GM18498 (cell line): ENCODE data around the gene GLUD1.
A peak's percentile ranks its signal among the peaks of the same experiment; 100 is the strongest.
"Not testable (repeated sequence)": the region's sequence is repeated elsewhere in the genome, so short reads cannot be mapped to it uniquely, and the experiment has no call there.

Source experiments
- ATAC-seq: cut with Tn5 transposase; IDR thresholded peaks from one replicate; pipeline ENCODE4 v1.9.1; 2021; ENCODE audit warnings: mild to moderate bottlenecking, moderate library complexity; ENCODE audit not compliant: unreplicated experiment

The GLUD1 gene

DNA sequence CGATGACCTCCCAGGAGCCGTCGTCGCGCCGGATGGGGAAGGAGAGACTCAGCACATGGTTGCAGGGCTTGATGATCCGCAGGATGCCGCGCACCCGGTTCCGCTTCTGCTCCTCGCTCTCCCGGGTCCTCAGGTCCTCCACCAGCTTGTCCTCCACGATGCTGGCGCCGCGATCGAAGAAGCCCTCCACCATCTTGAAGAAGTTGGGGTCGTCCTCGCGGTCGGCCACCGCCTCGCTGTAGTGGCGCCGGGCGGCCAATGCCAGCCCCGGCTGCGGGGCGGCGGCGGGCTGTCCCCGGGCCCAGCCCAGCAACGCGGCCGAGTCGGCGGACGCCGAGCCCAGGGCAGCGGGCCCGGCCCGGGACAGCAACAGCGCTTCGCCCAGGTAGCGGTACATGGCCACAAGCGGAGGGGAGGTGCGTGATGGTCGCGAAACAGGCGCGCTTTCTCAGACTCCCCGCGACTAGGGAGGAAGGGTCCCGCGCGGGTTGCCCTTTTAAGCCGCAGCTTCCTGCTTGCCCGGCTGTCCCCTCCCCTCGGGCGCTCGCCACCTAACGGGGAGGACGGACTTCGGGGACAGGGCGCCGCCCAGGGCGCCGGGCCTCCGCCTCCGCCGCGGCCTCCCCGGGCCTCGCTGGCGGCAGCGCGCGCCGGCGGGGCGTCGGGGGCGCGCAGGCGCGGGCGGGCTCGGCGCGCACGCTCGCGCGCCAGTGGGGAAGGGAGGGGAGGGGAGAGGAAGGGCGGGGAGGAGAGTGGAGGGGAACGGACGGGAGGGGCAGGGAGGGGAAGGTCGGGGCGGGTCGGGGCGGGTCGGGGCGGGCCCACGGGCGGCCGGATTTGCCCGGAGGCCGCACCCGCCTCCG, at the start of gene GLUD1, which contains the start of gene SHLD2:
TSS of gene GLUD1 (minus strand) at position 471 of the 863 bp plus-strand sequence. CDS start at position 397, 74 bp downstream.
TSS of gene SHLD2 (plus strand) at position 834 of the 863 bp plus-strand sequence. CDS start 56,149 bp downstream, outside the sequence.
- peak; percentile 73 for ATAC-seq

DNA sequence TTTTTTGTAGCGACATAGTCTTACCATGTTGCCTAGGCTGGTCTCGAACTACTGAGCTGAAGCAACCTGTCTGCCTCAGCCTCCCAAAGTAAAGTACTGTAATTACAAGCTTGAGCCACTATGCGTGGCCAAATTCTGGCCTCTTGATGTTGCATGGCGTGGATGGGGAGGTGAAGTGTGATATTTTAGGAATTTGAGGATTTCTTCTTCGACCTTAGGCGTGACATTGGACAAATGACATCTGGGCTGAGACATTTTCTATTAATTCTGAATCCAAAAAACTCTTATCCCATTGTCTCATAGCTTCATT, 48.4 kb upstream of the GLUD1 start:
- ATAC-seq: not testable (repeated sequence)

- ATAC-seq: not testable (repeated sequence)
Observed at GRCh38 chr10:87142230-87143108, 47.8 kb upstream of the GLUD1 start.

DNA sequence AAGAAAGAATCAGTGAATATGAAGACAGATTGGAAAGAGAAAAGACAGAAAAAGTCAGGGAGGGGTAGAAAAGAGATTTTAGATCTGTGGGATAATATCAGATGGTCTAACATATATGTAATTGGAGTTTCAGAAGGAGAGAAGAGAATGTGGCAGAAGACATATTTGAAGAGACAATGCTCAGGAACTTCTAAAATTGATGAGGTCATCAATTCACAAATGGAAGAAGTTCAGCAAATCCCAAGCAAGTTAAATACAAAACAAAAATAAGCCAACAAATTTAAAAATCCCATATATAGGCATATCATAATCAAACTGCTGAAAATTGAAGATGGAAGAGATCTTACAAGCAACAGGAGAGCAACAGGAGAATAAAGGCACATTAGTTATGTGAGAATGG, 42.8 kb upstream of the GLUD1 start:
- not testable (repeated sequence) for ATAC-seq

- not testable (repeated sequence) for ATAC-seq
Observed at GRCh38 chr10:87134440-87134839, 39.8 kb upstream of the GLUD1 start.

- not testable (repeated sequence) for ATAC-seq
Observed at GRCh38 chr10:87133936-87134335, 39.3 kb upstream of the GLUD1 start.

GRCh38 chr10:87132176-87132575, 37.5 kb upstream of the GLUD1 start:
- ATAC-seq: not testable (repeated sequence)

GRCh38 chr10:87127607-87128156, 33.0 kb upstream of the GLUD1 start:
- not testable (repeated sequence) for ATAC-seq

GRCh38 chr10:87127048-87127447, 32.4 kb upstream of the GLUD1 start:
- not testable (repeated sequence) for ATAC-seq

- ATAC-seq: not testable (repeated sequence)
Observed at GRCh38 chr10:87123351-87123750, 28.7 kb upstream of the GLUD1 start.

DNA sequence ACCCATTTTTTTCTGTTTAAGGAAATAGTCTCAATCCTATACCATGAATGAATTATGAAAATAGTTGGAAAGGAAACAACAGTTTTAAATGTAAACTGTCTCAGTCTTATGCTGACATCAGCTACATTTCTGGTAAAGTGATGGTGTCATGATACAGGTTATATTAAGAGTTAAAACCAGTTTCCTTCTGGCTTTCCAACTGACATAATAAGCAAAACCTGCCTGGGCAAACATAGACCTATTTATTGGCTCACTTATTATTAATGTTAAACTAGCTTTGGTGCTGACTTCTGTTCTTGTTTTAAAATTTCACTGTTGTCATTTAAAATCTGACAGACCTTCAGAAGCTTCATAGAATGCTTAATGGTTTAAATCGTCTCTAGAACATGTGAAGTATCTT, 24.4 kb upstream of the GLUD1 start:
- not testable (repeated sequence) for ATAC-seq

GRCh38 chr10:87118122-87118521, 23.5 kb upstream of the GLUD1 start:
- ATAC-seq: not testable (repeated sequence)

GRCh38 chr10:87105446-87106124, 10.9 kb upstream of the GLUD1 start:
- ATAC-seq: no peak

DNA sequence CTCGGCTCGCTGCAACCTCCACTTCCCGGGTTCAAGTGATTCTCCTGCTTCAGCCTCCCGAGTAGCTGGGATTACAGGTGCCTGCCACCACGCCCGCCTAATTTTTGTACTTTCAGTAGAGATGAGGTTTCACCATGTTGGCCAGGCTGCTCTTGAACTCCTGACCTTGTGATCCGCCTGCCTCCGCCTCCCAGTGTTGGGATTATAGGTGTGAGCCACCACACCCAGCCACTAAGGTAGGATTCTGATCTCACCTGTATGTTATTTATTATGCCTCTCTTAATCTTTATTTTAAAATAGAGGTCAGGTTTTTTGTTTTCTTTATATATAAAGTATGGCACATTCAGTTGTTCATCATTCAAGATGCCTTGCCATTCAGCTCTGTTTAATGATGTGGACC, 10.1 kb upstream of the GLUD1 start:
- ATAC-seq: not testable (repeated sequence)

- no peak for ATAC-seq
Observed at GRCh38 chr10:87101996-87102395, 7.4 kb upstream of the GLUD1 start.

- ATAC-seq: peak; percentile 63
Observed at GRCh38 chr10:87095236-87095945, 748 bp upstream of the GLUD1 start.

DNA sequence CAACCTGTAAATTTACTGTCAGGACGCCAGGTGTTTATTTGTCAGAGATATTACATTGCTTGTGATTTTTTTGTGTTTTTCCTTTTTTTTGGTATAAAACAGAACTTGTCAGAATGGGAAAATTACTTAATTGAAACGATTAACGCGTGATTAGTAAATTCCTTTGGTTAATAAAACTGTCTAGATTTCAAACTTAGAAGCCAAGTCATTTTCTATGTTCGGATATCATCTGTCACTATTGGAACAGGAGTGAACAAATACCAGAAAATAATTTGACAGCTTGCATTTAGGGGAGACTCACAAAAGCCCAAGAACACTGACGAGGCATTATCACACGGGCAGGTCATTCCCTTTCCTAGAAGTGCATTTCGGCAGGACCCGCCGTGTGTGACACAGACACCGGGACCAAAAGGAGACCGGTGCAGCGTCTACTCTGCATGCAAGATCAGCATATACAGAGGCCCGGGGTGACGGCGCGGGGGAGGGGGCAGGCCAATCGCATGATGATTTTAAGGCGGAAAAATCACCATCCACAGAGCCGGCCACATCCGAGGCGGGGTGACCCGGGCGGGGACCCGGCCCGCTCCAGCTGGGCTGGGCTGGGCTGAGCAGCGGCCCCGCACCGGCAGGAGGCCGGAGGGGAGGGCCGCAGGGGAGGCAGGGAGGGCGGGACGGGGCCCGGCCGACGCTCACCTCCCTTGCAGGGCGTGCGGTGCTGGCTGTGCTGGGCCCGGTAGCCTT, 841 bp downstream of the GLUD1 start:
- peak; percentile 29 for ATAC-seq

DNA sequence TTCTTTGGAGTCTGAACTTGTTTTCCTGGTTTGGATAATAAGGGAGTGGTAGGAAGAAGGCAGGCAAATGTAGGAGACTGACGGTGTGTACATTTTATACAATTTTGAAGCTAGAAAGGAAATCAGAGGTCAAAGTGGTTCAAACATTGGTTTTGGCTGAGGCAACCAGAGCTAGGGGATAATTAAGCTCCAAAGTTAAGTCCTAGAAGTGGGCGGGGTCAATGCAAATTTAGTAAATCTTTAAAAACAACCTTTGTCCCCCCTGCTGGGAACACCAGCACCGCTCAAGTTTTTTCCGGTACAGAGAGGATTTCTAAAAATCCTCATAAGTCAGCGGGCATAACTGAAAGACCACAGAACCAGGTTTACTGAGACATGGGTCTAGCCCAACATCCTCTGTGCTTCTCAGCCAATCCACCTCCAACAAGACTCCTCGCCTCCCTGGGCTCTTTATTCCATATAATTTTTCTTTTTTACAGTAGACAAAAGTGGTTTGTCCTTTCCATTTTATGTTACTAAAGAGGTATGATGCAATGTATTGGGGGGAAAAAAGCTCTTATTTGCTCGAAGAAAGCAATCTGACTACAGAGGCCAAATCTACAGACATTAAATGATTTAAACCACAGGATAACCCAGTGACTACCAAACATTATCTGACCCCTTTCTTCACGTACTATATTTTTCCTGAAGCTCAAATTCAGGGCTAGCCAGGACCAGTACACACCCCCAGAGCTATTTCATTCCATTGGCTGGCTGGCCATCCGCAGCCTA, 1.6 kb downstream of the GLUD1 start:
- ATAC-seq: no peak
